ENCODE results near the gene HENMT1. TPM values are rescaled to one million over a fixed set of nuclear protein-coding genes. Genes with fewer than 3 reads are reported as not detected.
"Not testable (repeated sequence)": the region's sequence is repeated elsewhere in the genome, so short reads cannot be mapped to it uniquely, and the experiment has no call there.

Gene HENMT1
- total RNA-seq, 2 experiments from 2014 or later, result 26.7 to 27.3 TPM

GRCh38 chr1:108691942-108692723 lies 31.2 kb upstream of the HENMT1 start, which contains the start of gene PRPF38B:
TSS of gene PRPF38B (plus strand) at chr1:108692310. CDS start at chr1:108692592, 282 bp downstream.
- ChIA-PET POLR2A (interaction anchor here (0.6 to 5.6 kb wide), 58 partner anchors 9 to 1647 kb away, joined by 3 to 338 read pairs (median 4); partner anchors contain the start of genes CLCC1, EEIG2, FNDC7 and GNAI3), CTCF (interaction anchor here (0.5 to 4.8 kb wide), 22 partner anchors 9 to 551 kb away, joined by 3 to 64 read pairs (median 6); partner anchors contain the start of genes EEIG2, ELAPOR1, HENMT1 and SLC25A24)
- peak within 1 kb of the TSS; percentile 96 for H3K27ac Mint-ChIP-seq
- H3K4me1 Mint-ChIP-seq, result peaks cover 43% of the 10 kb centered on the region
- peak within 1 kb of the TSS; percentile 91 for H3K4me3 Mint-ChIP-seq
- H3K27me3 Mint-ChIP-seq, result no peaks in the 10 kb centered on the region
- peak; percentile 96 for DNase-seq
- H3K36me3 Mint-ChIP-seq (ENCODE audit: low read depth), result peaks cover 41% of the 10 kb centered on the region
- H3K9me3 Mint-ChIP-seq, result no peaks in the 10 kb centered on the region

GRCh38 chr1:108691128-108691941 lies 30.4 kb upstream of the HENMT1 start:
- H3K9me3 Mint-ChIP-seq, result no peaks in the 10 kb centered on the region
- peak overlapping the region; percentile 91 for H3K4me3 Mint-ChIP-seq
- no peak for DNase-seq
- no peaks in the 10 kb centered on the region for H3K27me3 Mint-ChIP-seq
- H3K36me3 Mint-ChIP-seq (ENCODE audit: low read depth), result peaks cover 33% of the 10 kb centered on the region
- ChIA-PET POLR2A (interaction anchor here (0.8 to 5.6 kb wide), 45 partner anchors 9 to 1648 kb away, joined by 3 to 338 read pairs (median 5); partner anchors contain the start of genes EEIG2, GNAI3, HENMT1 and RBM15), CTCF (interaction anchor here (1.1 to 4.8 kb wide), 17 partner anchors 11 to 491 kb away, joined by 3 to 64 read pairs (median 9); partner anchors contain the start of genes EEIG2, ELAPOR1, HENMT1 and SLC25A24)
- H3K27ac Mint-ChIP-seq, result peak overlapping the region; percentile 96
- H3K4me1 Mint-ChIP-seq, result peaks cover 35% of the 10 kb centered on the region

- Mint-ChIP-seq H3K9me3 (no peaks in the 10 kb centered on the region), H3K27me3 (peaks cover 4% of the 10 kb centered on the region), H3K4me3 (no peak overlapping the region), H3K27ac (no peak overlapping the region), H3K4me1 (peaks cover 18% of the 10 kb centered on the region), H3K36me3 (ENCODE audit: low read depth) (no peaks in the 10 kb centered on the region)
- ChIA-PET CTCF (no interaction called here), POLR2A (interaction anchor here (0.8 kb wide), 1 partner anchor 36 kb away, joined by 3 read pairs; no protein-coding TSS in a partner anchor)
- no peak for DNase-seq
These were observed 25.9 kb upstream of the HENMT1 start for GRCh38 chr1:108686614-108687313.

GRCh38 chr1:108685529-108685928 lies 24.6 kb upstream of the HENMT1 start:
- Mint-ChIP-seq H3K27ac (no peak overlapping the region), H3K9me3 (no peaks in the 10 kb centered on the region), H3K4me3 (no peak overlapping the region), H3K27me3 (peaks cover 6% of the 10 kb centered on the region), H3K36me3 (ENCODE audit: low read depth) (no peaks in the 10 kb centered on the region), H3K4me1 (peaks cover 8% of the 10 kb centered on the region)
- DNase-seq, result no peak
- POLR2A ChIA-PET, result no interaction called here
- CTCF ChIA-PET, result no interaction called here

GRCh38 chr1:108681701-108682100 lies 20.8 kb upstream of the HENMT1 start:
- not testable (repeated sequence) for H3K27me3 Mint-ChIP-seq; H3K9me3 Mint-ChIP-seq; DNase-seq; H3K36me3 Mint-ChIP-seq (ENCODE audit: low read depth); H3K4me3 Mint-ChIP-seq; H3K27ac Mint-ChIP-seq
- CTCF ChIA-PET, result interaction anchor here (0.6 to 2.0 kb wide), 2 partner anchors 10 to 169 kb away, joined by 3 to 6 read pairs; partner anchors contain the start of gene PRPF38B
- POLR2A ChIA-PET, result interaction anchor here (1.2 to 4.1 kb wide), 3 partner anchors 10 to 21 kb away, joined by 5 to 45 read pairs (median 7); partner anchors contain the start of genes HENMT1 and PRPF38B
- peaks cover 13% of the 10 kb centered on the region for H3K4me1 Mint-ChIP-seq

GRCh38 chr1:108679586-108680213 lies 18.8 kb upstream of the HENMT1 start:
- Mint-ChIP-seq H3K9me3 (no peaks in the 10 kb centered on the region), H3K4me3 (peak overlapping the region; percentile 10), H3K27ac (peak overlapping the region; percentile 3), H3K4me1 (peaks cover 13% of the 10 kb centered on the region), H3K36me3 (ENCODE audit: low read depth) (no peaks in the 10 kb centered on the region), H3K27me3 (peaks cover 6% of the 10 kb centered on the region)
- POLR2A ChIA-PET, result interaction anchor here (1.0 to 2.5 kb wide), 4 partner anchors 13 to 33 kb away, joined by 3 to 14 read pairs (median 6); partner anchors contain the start of genes HENMT1 and PRPF38B
- CTCF ChIA-PET, result interaction anchor here (1.6 to 2.0 kb wide), 2 partner anchors 12 to 18 kb away, joined by 3 to 6 read pairs; partner anchors contain the start of gene PRPF38B
- DNase-seq, result no peak

GRCh38 chr1:108678706-108679105 lies 17.8 kb upstream of the HENMT1 start:
- H3K9me3 Mint-ChIP-seq, result no peaks in the 10 kb centered on the region
- H3K4me3 Mint-ChIP-seq, result no peak overlapping the region
- H3K27me3 Mint-ChIP-seq, result peaks cover 5% of the 10 kb centered on the region
- ChIA-PET CTCF (interaction anchor here (1.6 kb wide), 1 partner anchor 17 kb away, joined by 3 read pairs; no protein-coding TSS in a partner anchor), POLR2A (interaction anchor here (0.8 to 1.2 kb wide), 2 partner anchors 13 to 17 kb away, joined by 3 to 4 read pairs; partner anchors contain the start of gene PRPF38B)
- DNase-seq, result no peak
- H3K4me1 Mint-ChIP-seq, result peaks cover 13% of the 10 kb centered on the region
- H3K27ac Mint-ChIP-seq, result no peak overlapping the region
- no peaks in the 10 kb centered on the region for H3K36me3 Mint-ChIP-seq (ENCODE audit: low read depth)

- peaks cover 15% of the 10 kb centered on the region for H3K4me1 Mint-ChIP-seq
- peaks cover 11% of the 10 kb centered on the region for H3K27me3 Mint-ChIP-seq
- no peak overlapping the region for H3K4me3 Mint-ChIP-seq
- H3K27ac Mint-ChIP-seq, result no peak overlapping the region
- no peak for DNase-seq
- H3K9me3 Mint-ChIP-seq, result peaks cover 2% of the 10 kb centered on the region
- POLR2A ChIA-PET, result interaction anchor here (1.0 to 3.8 kb wide), 3 partner anchors 9 to 24 kb away, joined by 4 to 20 read pairs (median 15); partner anchors contain the start of genes HENMT1 and PRPF38B
- CTCF ChIA-PET, result no interaction called here
- no peaks in the 10 kb centered on the region for H3K36me3 Mint-ChIP-seq (ENCODE audit: low read depth)
These were observed 10.2 kb upstream of the HENMT1 start for GRCh38 chr1:108671143-108671542.

GRCh38 chr1:108670131-108670773 lies 9.4 kb upstream of the HENMT1 start:
- DNase-seq, result no peak
- Mint-ChIP-seq H3K36me3 (ENCODE audit: low read depth) (no peaks in the 10 kb centered on the region), H3K9me3 (peaks cover 2% of the 10 kb centered on the region), H3K27ac (no peak overlapping the region), H3K4me1 (peaks cover 15% of the 10 kb centered on the region), H3K4me3 (no peak overlapping the region), H3K27me3 (peaks cover 11% of the 10 kb centered on the region)
- POLR2A ChIA-PET, result interaction anchor here (0.6 to 3.8 kb wide), 5 partner anchors 8 to 152 kb away, joined by 3 to 20 read pairs (median 4); partner anchors contain the start of genes HENMT1 and PRPF38B
- CTCF ChIA-PET, result interaction anchor here (1.4 kb wide), 1 partner anchor 13 kb away, joined by 6 read pairs; no protein-coding TSS in a partner anchor

GRCh38 chr1:108669679-108670078 lies 8.8 kb upstream of the HENMT1 start:
- Mint-ChIP-seq H3K36me3 (ENCODE audit: low read depth) (no peaks in the 10 kb centered on the region), H3K9me3 (peaks cover 2% of the 10 kb centered on the region), H3K4me3 (no peak overlapping the region), H3K27ac (peak overlapping the region; percentile 10), H3K27me3 (peaks cover 11% of the 10 kb centered on the region), H3K4me1 (peaks cover 15% of the 10 kb centered on the region)
- CTCF ChIA-PET, result interaction anchor here (1.4 kb wide), 1 partner anchor 13 kb away, joined by 6 read pairs; no protein-coding TSS in a partner anchor
- POLR2A ChIA-PET, result interaction anchor here (1.0 to 3.4 kb wide), 2 partner anchors 9 to 23 kb away, joined by 4 to 15 read pairs; partner anchors contain the start of genes HENMT1 and PRPF38B
- DNase-seq, result no peak

- POLR2A ChIA-PET, result interaction anchor here (0.9 to 1.4 kb wide), 2 partner anchors 14 to 23 kb away, joined by 3 to 4 read pairs; partner anchors contain the start of gene PRPF38B
These were observed 7.9 kb upstream of the HENMT1 start for GRCh38 chr1:108668777-108669176.

More at GRCh38 chr1:108668777-108669176, 7.9 kb upstream of the HENMT1 start:
- no peak overlapping the region for H3K27ac Mint-ChIP-seq
- CTCF ChIA-PET, result no interaction called here
- peaks cover 2% of the 10 kb centered on the region for H3K9me3 Mint-ChIP-seq
- H3K36me3 Mint-ChIP-seq (ENCODE audit: low read depth), result no peaks in the 10 kb centered on the region
- H3K4me3 Mint-ChIP-seq, result no peak overlapping the region
- H3K27me3 Mint-ChIP-seq, result peaks cover 11% of the 10 kb centered on the region
- no peak for DNase-seq
- peaks cover 15% of the 10 kb centered on the region for H3K4me1 Mint-ChIP-seq

Measured in activated CD4-positive, alpha-beta memory T cell treated with anti-CD3 and anti-CD28 coated beads, Interleukin-2, amount 10 ng/mL, durations not matched to agents 7 days and 5 days (primary cell).